ENCODE data around the gene FXYD1.

FXYD1 gene

DNA sequence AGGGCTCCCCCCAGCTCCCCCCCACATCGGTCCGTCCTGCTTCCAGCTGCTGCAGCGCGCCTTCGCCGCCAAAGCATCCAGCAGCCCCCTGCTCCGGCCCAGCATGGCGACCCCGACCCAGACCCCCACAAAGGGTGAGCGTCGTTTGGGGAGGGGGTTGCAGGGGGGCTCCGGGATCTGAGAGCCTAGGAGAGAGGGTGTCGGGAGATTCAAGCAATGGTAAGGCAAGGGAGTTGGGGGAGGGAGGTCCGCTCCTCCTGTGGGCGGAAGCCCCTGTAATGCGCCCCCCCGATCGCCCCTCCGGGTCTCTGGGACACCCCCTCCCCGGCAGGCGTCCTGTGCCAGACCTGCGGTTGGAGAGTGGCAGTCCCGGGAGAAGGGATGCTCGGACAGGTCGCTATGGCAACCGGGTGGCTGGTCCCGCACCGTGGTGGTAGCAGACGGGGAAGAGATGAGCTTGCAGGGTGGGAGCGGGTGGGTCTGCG lies 4.6 kb downstream of the FXYD1 start, which contains the start of gene FXYD7:
TSS of gene FXYD7 (plus strand) at position 25 of the 485 bp plus-strand sequence. CDS start at position 104, 79 bp downstream.
- Histone ChIP-seq H3K4me1 (ENCODE audit: insufficient read depth, poor library complexity, severe bottlenecking) (peaks cover 4% of the 10 kb centered on the region), H3K27ac (ENCODE audit: poor library complexity, severe bottlenecking) (no peak within 1 kb of the TSS), H3K36me3 (ENCODE audit: low read depth) (no peaks in the 10 kb centered on the region), H3K9me3 (ENCODE audit: severe bottlenecking) (no peaks in the 10 kb centered on the region), H3K27me3 (ENCODE audit: insufficient read depth, poor library complexity, severe bottlenecking) (peaks cover 26% of the 10 kb centered on the region), H3K4me3 (ENCODE audit: severe bottlenecking) (no peak within 1 kb of the TSS)
- DNase-seq (ENCODE audit: low spot score) (no peak), ATAC-seq (ENCODE audit: low read depth) (no peak)
- TF ChIP-seq, protein P1, sequence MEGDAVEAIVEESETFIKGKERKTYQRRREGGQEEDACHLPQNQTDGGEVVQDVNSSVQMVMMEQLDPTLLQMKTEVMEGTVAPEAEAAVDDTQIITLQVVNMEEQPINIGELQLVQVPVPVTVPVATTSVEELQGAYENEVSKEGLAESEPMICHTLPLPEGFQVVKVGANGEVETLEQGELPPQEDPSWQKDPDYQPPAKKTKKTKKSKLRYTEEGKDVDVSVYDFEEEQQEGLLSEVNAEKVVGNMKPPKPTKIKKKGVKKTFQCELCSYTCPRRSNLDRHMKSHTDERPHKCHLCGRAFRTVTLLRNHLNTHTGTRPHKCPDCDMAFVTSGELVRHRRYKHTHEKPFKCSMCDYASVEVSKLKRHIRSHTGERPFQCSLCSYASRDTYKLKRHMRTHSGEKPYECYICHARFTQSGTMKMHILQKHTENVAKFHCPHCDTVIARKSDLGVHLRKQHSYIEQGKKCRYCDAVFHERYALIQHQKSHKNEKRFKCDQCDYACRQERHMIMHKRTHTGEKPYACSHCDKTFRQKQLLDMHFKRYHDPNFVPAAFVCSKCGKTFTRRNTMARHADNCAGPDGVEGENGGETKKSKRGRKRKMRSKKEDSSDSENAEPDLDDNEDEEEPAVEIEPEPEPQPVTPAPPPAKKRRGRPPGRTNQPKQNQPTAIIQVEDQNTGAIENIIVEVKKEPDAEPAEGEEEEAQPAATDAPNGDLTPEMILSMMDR (IDR thresholded peaks at IDR 0.05; ENCODE audit: poor library complexity, severe bottlenecking), result peak; percentile 58

DNA sequence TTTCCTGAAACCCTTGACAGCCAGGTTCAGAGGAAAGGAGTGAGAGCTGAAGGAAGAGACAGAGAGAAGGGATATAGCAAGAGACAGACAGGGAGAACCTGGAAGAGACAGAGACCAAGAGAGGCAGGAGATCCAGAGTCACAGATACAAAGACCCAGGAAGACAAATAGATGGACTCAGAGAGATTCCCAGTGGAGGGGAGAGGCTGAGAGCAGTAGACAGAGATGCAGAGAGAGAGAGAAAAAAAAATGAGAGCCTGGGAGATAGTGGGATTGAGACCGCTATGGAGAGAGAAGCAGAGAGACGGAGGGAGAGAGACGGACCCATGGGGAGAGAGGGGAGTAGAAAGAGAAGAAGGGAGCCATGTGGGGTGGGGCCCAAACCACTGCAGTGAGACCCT lies 5.2 kb downstream of the FXYD1 start:
- TF ChIP-seq, protein P1 (IDR thresholded peaks at IDR 0.05; ENCODE audit: poor library complexity, severe bottlenecking), result no peak
- no peak overlapping the region for H3K4me3 ChIP-seq (ENCODE audit: severe bottlenecking)
- H3K4me1 ChIP-seq (ENCODE audit: insufficient read depth, poor library complexity, severe bottlenecking), result peaks cover 4% of the 10 kb centered on the region
- no peaks in the 10 kb centered on the region for H3K36me3 ChIP-seq (ENCODE audit: low read depth)
- no peaks in the 10 kb centered on the region for H3K9me3 ChIP-seq (ENCODE audit: severe bottlenecking)
- ATAC-seq (ENCODE audit: low read depth) (no peak), DNase-seq (ENCODE audit: low spot score) (no peak)
- peaks cover 26% of the 10 kb centered on the region for H3K27me3 ChIP-seq (ENCODE audit: insufficient read depth, poor library complexity, severe bottlenecking)
- H3K27ac ChIP-seq (ENCODE audit: poor library complexity, severe bottlenecking), result no peak overlapping the region

DNA sequence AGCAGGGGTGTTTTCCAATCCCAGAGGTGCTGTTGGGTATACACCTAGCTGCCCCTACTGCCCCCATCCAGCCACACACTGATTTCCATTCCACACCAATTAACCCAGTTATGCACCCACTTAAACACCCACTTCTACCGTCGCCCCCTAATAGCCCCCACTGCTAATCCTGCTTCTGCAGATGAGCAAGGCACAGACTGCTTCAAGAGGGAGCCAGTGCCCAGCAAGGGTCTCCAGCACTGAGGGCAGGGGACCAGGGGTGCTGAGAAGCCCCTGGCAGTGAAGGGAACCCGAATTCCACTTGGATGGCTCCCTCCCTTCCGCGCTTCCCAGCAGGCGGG lies 5.6 kb downstream of the FXYD1 start:
- no peaks in the 10 kb centered on the region for H3K36me3 ChIP-seq (ENCODE audit: low read depth)
- peaks cover 4% of the 10 kb centered on the region for H3K4me1 ChIP-seq (ENCODE audit: insufficient read depth, poor library complexity, severe bottlenecking)
- TF ChIP-seq, protein P1 (IDR thresholded peaks at IDR 0.05; ENCODE audit: poor library complexity, severe bottlenecking), result no peak
- H3K27ac ChIP-seq (ENCODE audit: poor library complexity, severe bottlenecking), result no peak overlapping the region
- peaks cover 26% of the 10 kb centered on the region for H3K27me3 ChIP-seq (ENCODE audit: insufficient read depth, poor library complexity, severe bottlenecking)
- no peaks in the 10 kb centered on the region for H3K9me3 ChIP-seq (ENCODE audit: severe bottlenecking)
- DNase-seq (ENCODE audit: low spot score) (no peak), ATAC-seq (ENCODE audit: low read depth) (no peak)
- no peak overlapping the region for H3K4me3 ChIP-seq (ENCODE audit: severe bottlenecking)

DNA sequence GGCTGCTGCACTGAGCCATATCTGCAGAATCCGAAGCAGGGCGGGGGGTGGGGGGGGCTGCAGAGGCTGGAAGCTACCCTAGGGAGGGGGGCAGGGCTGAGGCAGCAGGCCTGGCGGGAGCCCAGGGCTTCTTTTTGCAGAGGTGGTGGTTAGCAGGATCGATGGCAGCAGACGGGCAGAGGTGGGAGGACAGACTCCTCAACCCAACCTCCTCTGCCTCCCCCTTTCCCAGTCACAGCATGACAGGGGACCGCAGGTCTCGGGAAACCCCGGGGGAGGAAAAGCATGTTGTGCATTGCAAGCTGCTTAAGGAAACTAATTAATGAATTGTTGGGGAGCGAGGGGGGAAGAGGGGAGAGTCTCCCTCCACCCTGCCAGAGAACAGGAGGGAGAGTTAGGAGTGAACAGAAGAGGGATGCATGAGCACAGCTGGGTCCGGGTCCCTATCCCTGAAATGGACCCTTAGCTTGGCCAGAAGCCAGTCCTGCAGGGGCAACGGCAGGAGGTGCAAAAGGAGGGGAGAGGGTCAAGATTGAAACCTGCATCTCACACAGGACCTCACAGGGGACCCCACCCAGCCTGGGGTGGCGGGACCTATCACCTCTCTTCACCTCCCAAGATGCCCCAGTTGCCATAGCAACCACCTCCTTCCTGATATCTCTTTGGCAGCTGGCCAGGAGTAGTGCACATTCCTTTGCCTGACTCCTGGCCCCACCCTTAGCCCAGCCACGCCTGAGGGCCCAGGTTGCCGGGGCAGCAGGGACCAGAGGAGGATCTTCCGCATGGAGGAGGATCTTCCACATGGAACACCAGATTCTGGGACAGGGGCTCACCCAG lies 6.2 kb downstream of the FXYD1 start:
- TF ChIP-seq, protein P1 (IDR thresholded peaks at IDR 0.05; ENCODE audit: poor library complexity, severe bottlenecking), result no peak
- ATAC-seq (ENCODE audit: low read depth), result peak; percentile 51; the same call in 2 of the 3 replicates
- peaks cover 4% of the 10 kb centered on the region for H3K4me1 ChIP-seq (ENCODE audit: insufficient read depth, poor library complexity, severe bottlenecking)
- no peak overlapping the region for H3K27ac ChIP-seq (ENCODE audit: poor library complexity, severe bottlenecking)
- H3K4me3 ChIP-seq (ENCODE audit: severe bottlenecking), result no peak overlapping the region
- DNase-seq (ENCODE audit: low spot score), result peak; percentile 94
- no peaks in the 10 kb centered on the region for H3K9me3 ChIP-seq (ENCODE audit: severe bottlenecking)
- H3K36me3 ChIP-seq (ENCODE audit: low read depth), result no peaks in the 10 kb centered on the region
- peaks cover 26% of the 10 kb centered on the region for H3K27me3 ChIP-seq (ENCODE audit: insufficient read depth, poor library complexity, severe bottlenecking)
